GM12878 (cell line): Measurements from ENCODE around the gene DPAGT1. TPM values are rescaled to one million over a fixed set of nuclear protein-coding genes. Genes with fewer than 3 reads are reported as not detected.
A peak's percentile ranks its signal among the peaks of the same experiment; 100 is the strongest.

ENCODE experiments used
- ATF7 ChIP-seq: fragments of 450-650 bp; IDR thresholded peaks from 2 replicates; pipeline ENCODE4 v1.6.1; 2016; ENCODE audit warnings: low read depth, mild to moderate bottlenecking
- BHLHE40 ChIP-seq, 2 experiments: fragments of 450-650 bp in 1 of 2; IDR thresholded peaks; 2 replicates each; pipeline ENCODE4 v1.6.1; 2011 to 2017; ENCODE audit warnings: low read depth in 2 of 2, borderline replicate concordance in 1 of 2, improper control_type of control experiment in 1 of 2, low read length in 1 of 2, mild to moderate bottlenecking in 1 of 2
- EP300 ChIP-seq, 2 experiments: fragments of 150-350 bp in 1 of 2; IDR thresholded peaks; 2 replicates each; pipeline ENCODE4 v1.6.1; 2011 to 2012; ENCODE audit warnings: low read depth in 2 of 2, low read length in 2 of 2, borderline replicate concordance in 1 of 2, improper control_type of control experiment in 1 of 2, inconsistent platforms in 1 of 2; ENCODE audit not compliant: control insufficient read depth in 1 of 2
- HDAC2 ChIP-seq: fragments of 200-600 bp; sonication (generic); IDR thresholded peaks from 2 replicates; pipeline ENCODE4 v1.6.1; 2017
- JUNB ChIP-seq: IDR thresholded peaks from 2 replicates; pipeline ENCODE4 v1.6.1; 2016; ENCODE audit warnings: antibody characterized with exemption, mild to moderate bottlenecking
- KAT2A ChIP-seq: conservative IDR thresholded peaks from 2 replicates; pipeline ENCODE4 v1.6.1; 2011; ENCODE audit warnings: low read depth, low read length; ENCODE audit not compliant: control insufficient read depth
- NFIC ChIP-seq: IDR thresholded peaks from 2 replicates; pipeline ENCODE4 v1.6.1; 2012; ENCODE audit warnings: low read depth, mild to moderate bottlenecking, inconsistent platforms, low read length, moderate library complexity
- NKRF ChIP-seq: fragments of 450-650 bp; conservative IDR thresholded peaks from 2 replicates; pipeline ENCODE4 v1.6.1; 2017; ENCODE audit warnings: mild to moderate bottlenecking, moderate library complexity
- PRDM15 ChIP-seq: fragments of 450-650 bp; formaldehyde crosslinking; IDR thresholded peaks from 2 replicates; pipeline ENCODE4 v1.4.0; 2020; ENCODE audit warnings: mild to moderate bottlenecking, moderate library complexity
- RELB ChIP-seq: fragments of 450-650 bp; IDR thresholded peaks from 2 replicates; pipeline ENCODE4 v1.6.1; 2017; ENCODE audit warnings: low read depth, mild to moderate bottlenecking, moderate library complexity
- SKIL ChIP-seq: fragments of 450-650 bp; IDR thresholded peaks from 2 replicates; pipeline ENCODE4 v1.6.1; 2017; ENCODE audit warnings: mild to moderate bottlenecking, low read depth, inconsistent platforms; ENCODE audit not compliant: poor library complexity, severe bottlenecking
- SMAD5 ChIP-seq: IDR thresholded peaks from 2 replicates; pipeline ENCODE4 v1.6.1; 2016; ENCODE audit warnings: antibody characterized with exemption, low read depth
- SRF ChIP-seq, 2 experiments: IDR thresholded peaks; 2 replicates each; pipeline ENCODE4 v1.6.1; 2011; ENCODE audit warnings: low read depth in 2 of 2, low read length in 2 of 2, mild to moderate bottlenecking in 1 of 2, moderate library complexity in 1 of 2
- TAF1 ChIP-seq: IDR thresholded peaks from 2 replicates; pipeline ENCODE4 v1.6.1; 2011; ENCODE audit warnings: mild to moderate bottlenecking, low read depth, low read length, borderline replicate concordance
- TCF7 ChIP-seq: IDR thresholded peaks from 2 replicates; pipeline ENCODE4 v1.6.1; 2014; ENCODE audit warnings: antibody characterized with exemption, borderline replicate concordance
- USF2 ChIP-seq: IDR thresholded peaks from 2 replicates; pipeline ENCODE4 v1.6.1; 2011; ENCODE audit warnings: low read depth, low read length, improper control_type of control experiment, borderline replicate concordance
- YBX1 ChIP-seq: fragments of 450-650 bp; IDR thresholded peaks from 2 replicates; pipeline ENCODE4 v1.6.1; 2016; ENCODE audit warnings: antibody characterized with exemption
- ZNF207 ChIP-seq: fragments of 450-650 bp; IDR thresholded peaks from 2 replicates; pipeline ENCODE4 v1.6.1; 2014; ENCODE audit warnings: antibody characterized with exemption, mild to moderate bottlenecking, borderline replicate concordance
- ZNF274 ChIP-seq: IDR thresholded peaks from one replicate; pipeline ENCODE4 v1.8.0; 2011; ENCODE audit not compliant: insufficient read length, insufficient read depth
- polyA plus RNA-seq, 11 experiments: library from polyadenylated mRNA; depleted of rRNA in 4 of 11; unstranded in 6 of 11; stranded (reverse) in 5 of 11; fragments of >200 nt; fragmentation: Nextera tagmentation in 4 of 11; fragmentation: Illumina TruSeq in 1 of 11; extraction: Ambion mirVana in 4 of 11; extraction: Trizol in 1 of 11; gene quantifications; 1 replicate in 1 of 11; 2 replicates in 10 of 11; pipeline versions ENCODE4 v1.2.1 to v1.2.3, GENCODE V29; 2011 to 2016; ENCODE audit warnings: inconsistent platforms in 2 of 11, missing spikeins in 2 of 11, low read depth in 1 of 11
- total RNA-seq, 4 experiments: library from RNA; depleted of rRNA in 3 of 4; stranded (reverse); fragments of >200 nt in 3 of 4; fragmentation: Illumina TruSeq in 1 of 4; extraction: Trizol in 1 of 4; gene quantifications; 2 replicates each; pipeline versions ENCODE4 v1.2.1 to v1.2.3, GENCODE V29; 2013 to 2021

DPAGT1 gene
- total and polyA plus RNA-seq, 10 of the 15 experiments (the other 5 are each of a cell fraction or from before 2014, with no cell fraction given), result 20.5 to 95.6 (median 54.3) TPM

GRCh38 chr11:119051440-119052162, 50.1 kb downstream of the DPAGT1 start (continued):
- TF ChIP-seq ZNF274 (no peak), RELB (peak; percentile 81), SMAD5 (no peak), JUNB (no peak), TCF7 (no peak), ATF7 (no peak; the same call in 1 of the 2 replicates), TAF1 (peak; percentile 34; the same call in 1 of the 2 replicates), BHLHE40 (IDR thresholded peaks at IDR 0.05; ENCODE audit: borderline replicate concordance in 1 of 2, low read depth in 2 of 2, low read length in 1 of 2) (peak; percentile 58 to 83; a peak in 3 of 4 replicates), SKIL (no peak), USF2 (no peak), PRDM15 (no peak), KAT2A (no peak), EP300 (IDR thresholded peaks at IDR 0.05; ENCODE audit: borderline replicate concordance in 1 of 2, control insufficient read depth in 1 of 2, low read depth in 2 of 2, low read length in 2 of 2) (no peak), NFIC (no peak; the same call in 1 of the 2 replicates), YBX1 (no peak), HDAC2 (no peak), NKRF (0 out of 2 replicates have a peak, but pooled peaks have one; percentile 14), ZNF207 (0 out of 2 replicates have a peak, but pooled peaks have one; percentile 26), SRF (IDR thresholded peaks at IDR 0.05; ENCODE audit: low read depth in 2 of 2, low read length in 2 of 2) (no peak)
